Ovary (tissue), 3 donors: ENCODE measurements around the gene HMX2.

Experiments
- EP300 ChIP-seq: sonication (generic); formaldehyde crosslinking; IDR thresholded peaks from one replicate; pipeline ENCODE4 v1.6.1; 2017; ENCODE audit warnings: antibody characterized with exemption
- POLR2A ChIP-seq: fragments of 450-650 bp; IDR thresholded peaks from one replicate; pipeline ENCODE4 v1.6.1; 2017; ENCODE audit warnings: antibody characterized with exemption, mild to moderate bottlenecking, moderate library complexity
- TF ChIP-seq, protein P1 (sequence below), 3 donors: fragments of 450-650 bp in 2 of 3; fragments of 200-600 bp in 1 of 3; IDR thresholded peaks; one replicate each; pipeline versions ENCODE4 v1.5.1 to v1.8.0; 2016 to 2022; ENCODE audit warnings: antibody characterized with exemption in 3 of 3, mild to moderate bottlenecking in 1 of 3
- donor health status: DM: no; HTN: no; CAD: no.

DNA sequence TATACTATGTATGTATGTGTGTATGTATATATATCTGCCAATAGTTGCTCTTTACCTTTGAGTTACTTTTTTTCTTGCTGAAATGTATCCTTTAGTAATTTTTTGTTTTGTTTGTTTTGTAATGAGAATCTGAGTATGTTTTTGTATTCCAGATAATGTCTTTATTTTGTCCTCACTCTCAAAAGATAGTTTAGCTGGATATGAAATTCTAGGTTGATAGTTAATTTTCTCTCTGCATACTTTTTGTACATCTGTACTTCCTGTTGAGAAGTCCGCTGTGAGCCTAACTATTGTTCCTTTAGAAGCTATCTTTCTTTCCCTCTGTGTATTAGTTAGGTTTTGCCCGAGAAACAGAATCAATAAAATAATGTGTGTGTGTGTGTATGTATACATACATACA lies 35.8 kb downstream of the HMX2 start:
- TF ChIP-seq, protein P1, sequence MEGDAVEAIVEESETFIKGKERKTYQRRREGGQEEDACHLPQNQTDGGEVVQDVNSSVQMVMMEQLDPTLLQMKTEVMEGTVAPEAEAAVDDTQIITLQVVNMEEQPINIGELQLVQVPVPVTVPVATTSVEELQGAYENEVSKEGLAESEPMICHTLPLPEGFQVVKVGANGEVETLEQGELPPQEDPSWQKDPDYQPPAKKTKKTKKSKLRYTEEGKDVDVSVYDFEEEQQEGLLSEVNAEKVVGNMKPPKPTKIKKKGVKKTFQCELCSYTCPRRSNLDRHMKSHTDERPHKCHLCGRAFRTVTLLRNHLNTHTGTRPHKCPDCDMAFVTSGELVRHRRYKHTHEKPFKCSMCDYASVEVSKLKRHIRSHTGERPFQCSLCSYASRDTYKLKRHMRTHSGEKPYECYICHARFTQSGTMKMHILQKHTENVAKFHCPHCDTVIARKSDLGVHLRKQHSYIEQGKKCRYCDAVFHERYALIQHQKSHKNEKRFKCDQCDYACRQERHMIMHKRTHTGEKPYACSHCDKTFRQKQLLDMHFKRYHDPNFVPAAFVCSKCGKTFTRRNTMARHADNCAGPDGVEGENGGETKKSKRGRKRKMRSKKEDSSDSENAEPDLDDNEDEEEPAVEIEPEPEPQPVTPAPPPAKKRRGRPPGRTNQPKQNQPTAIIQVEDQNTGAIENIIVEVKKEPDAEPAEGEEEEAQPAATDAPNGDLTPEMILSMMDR (IDR thresholded peaks at IDR 0.05): no peak
- TF ChIP-seq POLR2A (no peak), EP300 (no peak)
